ENCODE data around the gene TIAM2.

TIAM2 gene

GRCh38 chr6:154977588-154977987 is 17.5 kb upstream of the TIAM2 start:
- no peak overlapping the region for H3K4me3 ChIP-seq (ENCODE audit: low read depth, low read length)
- no peak for DNase-seq (ENCODE audit: low read depth)
- TF ChIP-seq CTCF (IDR thresholded peaks at IDR 0.05; ENCODE audit: control insufficient read depth, extremely low read depth, insufficient read depth) = no peak

- H3K4me3 ChIP-seq (ENCODE audit: low read depth, low read length) = no peak overlapping the region
- TF ChIP-seq CTCF (IDR thresholded peaks at IDR 0.05; ENCODE audit: control insufficient read depth, extremely low read depth, insufficient read depth) = no peak
- no peak for DNase-seq (ENCODE audit: low read depth)
These were observed 14.6 kb upstream of the TIAM2 start for GRCh38 chr6:154980273-154981078.

DNA sequence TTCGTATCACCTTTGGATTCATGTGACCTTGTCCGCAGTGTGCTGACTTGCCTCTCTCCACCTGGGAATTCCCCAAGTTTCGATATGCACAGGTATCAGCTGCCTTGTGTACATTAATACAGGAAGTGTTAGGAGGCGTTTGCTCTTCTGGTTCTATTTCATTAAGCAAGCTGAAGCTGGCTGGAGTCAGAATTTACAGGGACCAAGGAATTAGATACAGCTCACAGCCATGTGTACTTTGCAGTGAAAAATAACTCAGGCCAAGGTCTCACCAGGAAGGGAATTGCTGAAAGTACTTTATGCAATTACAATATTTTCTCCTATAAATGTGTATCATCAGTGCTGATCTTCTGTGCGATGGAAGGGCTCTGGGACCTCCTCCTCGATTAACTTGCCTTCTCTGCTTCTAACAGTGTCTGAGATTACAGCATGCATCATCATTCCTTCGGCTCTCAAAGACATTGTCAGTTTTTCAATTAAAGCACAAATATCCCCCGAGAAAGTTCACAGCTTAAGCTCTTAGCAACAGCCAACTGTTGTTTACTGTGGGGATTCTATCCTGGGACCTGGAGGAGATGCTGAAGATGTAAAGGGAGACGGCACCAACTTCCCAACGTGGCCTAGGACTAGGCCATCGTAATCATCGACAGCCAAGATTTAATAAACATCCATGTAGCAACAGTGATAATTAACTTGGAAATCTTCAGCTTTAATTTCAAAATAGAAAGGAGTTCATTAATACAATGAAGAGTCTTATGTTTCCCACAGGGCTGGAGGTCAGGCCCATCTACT is 13.8 kb upstream of the TIAM2 start:
- no peak for TF ChIP-seq CTCF (IDR thresholded peaks at IDR 0.05; ENCODE audit: control insufficient read depth, extremely low read depth, insufficient read depth)
- H3K4me3 ChIP-seq (ENCODE audit: low read depth, low read length) = no peak overlapping the region
- peak; percentile 42 for DNase-seq (ENCODE audit: low read depth)

DNA sequence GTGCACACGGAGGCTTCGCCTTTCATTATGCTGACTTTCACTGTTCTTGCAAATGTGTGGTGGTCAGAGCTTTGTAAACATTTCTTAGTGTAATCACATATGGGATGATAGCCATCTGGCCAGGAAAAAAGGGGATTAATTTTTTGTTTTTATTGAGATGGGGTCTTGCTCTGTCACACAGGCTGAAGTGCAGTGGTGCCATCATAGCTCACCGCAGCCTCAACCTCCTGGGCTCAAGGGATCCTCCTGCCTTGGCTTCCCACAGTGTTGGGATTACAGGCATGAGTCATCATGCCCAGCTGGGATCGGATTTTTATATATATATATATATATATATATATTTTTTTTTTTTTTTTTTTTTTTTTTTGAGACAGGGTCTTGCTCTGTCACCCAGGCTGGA is 11.0 kb upstream of the TIAM2 start:
- TF ChIP-seq CTCF (IDR thresholded peaks at IDR 0.05; ENCODE audit: control insufficient read depth, extremely low read depth, insufficient read depth) = no peak
- H3K4me3 ChIP-seq (ENCODE audit: low read depth, low read length) = no peak overlapping the region
- no peak for DNase-seq (ENCODE audit: low read depth)

GRCh38 chr6:154986787-154987235 is 8.3 kb upstream of the TIAM2 start:
- no peak overlapping the region for H3K4me3 ChIP-seq (ENCODE audit: low read depth, low read length)
- no peak for DNase-seq (ENCODE audit: low read depth)
- TF ChIP-seq CTCF (IDR thresholded peaks at IDR 0.05; ENCODE audit: control insufficient read depth, extremely low read depth, insufficient read depth) = no peak

DNA sequence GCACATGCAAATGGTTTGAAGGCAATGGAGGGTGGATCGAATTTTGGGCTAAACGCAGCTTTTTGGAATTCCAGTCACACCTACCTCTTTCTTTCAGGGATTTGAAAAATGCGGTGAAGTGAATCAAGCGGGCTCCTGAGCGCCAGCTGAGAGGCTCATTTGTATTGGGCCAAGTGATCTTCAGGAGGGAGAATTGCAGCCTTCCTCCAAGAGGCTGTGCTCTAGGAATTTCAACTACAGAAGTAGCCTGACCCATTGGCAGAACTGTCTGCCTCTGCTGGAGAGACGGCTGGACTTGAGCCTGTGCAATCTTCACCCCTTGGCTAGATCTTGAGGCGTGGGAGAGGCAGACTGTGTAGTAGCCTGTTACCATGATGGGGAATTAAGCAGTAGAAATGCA is 5.7 kb upstream of the TIAM2 start:
- TF ChIP-seq CTCF (IDR thresholded peaks at IDR 0.05; ENCODE audit: control insufficient read depth, extremely low read depth, insufficient read depth) = no peak
- DNase-seq (ENCODE audit: low read depth) = no peak
- no peak overlapping the region for H3K4me3 ChIP-seq (ENCODE audit: low read depth, low read length)
